HG03095 (cell line): ENCODE measurements around the gene OPCML.

Experiments
- ATAC-seq: cut with Tn5 transposase; IDR thresholded peaks from one replicate; pipeline ENCODE4 v1.9.1; 2021; ENCODE audit warnings: moderate library complexity; ENCODE audit not compliant: unreplicated experiment

Gene OPCML

DNA sequence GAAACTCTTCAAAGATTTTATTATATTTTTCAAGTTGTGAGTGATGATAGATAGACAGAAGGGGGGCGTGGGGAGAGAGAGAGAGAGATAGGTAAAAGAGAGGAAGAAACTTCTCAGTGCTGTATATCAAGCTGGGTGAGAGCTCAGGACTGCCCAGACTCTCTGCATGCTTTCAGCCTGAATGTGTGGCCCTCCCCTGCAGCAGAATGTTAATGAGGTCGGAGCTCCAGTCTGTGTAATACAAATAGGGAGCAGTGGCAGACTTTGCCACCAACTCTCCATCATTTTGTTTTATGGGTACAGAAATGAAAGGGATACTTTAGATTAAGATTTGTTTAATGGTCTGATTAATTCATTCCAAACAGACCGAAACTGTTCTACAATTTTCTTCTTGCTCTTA is 752.8 kb downstream of the OPCML start:
- ATAC-seq = no peak

DNA sequence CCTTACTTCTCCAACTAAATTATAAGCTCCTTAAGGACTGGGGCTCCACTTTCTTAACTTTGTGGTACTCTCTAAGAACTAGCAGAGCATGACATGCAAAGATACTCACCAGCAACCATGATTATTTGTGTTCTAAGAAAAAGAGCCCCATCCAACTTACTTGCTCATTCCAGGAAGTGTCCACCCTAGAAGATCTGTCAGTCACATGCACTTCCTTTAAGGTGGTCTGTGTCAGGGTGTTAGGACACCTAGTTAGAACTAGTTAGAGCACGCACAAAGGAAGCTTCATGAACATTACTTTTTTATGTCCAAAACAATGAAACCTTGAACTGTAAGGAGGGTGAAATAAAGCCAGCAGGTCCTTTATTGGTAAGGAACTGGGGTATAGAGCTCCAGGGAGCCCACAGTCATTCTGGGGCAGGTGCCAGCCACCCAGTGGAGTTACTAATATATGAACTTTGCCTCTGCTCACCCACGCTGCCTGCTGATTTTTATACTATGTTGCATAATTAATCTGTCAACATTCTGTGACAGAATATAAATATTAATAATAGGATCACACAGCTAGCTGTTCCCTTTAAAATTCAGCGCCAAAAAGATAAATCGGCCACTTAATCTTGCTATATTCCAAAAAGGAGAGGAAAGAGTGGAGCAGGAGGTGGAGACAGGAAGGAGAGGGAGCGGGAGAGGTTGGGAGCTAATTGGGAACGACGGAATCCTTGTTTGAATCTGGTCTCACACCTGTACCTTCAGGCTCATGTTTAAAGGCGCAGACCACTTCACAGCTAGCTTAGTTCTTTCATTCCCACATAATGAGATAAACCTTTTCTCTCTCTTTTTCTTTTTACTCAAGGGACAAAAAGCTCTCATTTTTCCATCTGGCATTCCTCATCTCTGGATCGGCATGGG is 755.0 kb downstream of the OPCML start:
- no peak for ATAC-seq

DNA sequence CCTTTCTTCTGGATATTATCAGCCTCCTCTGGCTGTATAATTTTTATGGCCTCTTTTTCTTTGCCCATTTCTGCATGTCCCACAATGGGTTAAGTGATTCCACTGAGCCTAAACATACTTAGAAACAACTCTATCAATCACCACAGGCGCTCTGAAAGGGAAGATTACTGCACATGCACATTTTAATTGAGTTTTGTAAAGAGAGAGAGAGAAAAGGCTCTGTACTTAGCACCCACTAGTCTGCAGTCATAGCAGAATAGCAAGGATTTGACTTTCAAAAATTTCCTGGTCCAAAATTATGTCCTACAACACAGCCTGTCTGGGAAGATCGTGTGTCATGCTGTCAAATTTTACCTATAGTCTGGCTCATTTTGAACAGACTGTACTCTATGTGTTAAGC is 758.5 kb downstream of the OPCML start:
- no peak for ATAC-seq

DNA sequence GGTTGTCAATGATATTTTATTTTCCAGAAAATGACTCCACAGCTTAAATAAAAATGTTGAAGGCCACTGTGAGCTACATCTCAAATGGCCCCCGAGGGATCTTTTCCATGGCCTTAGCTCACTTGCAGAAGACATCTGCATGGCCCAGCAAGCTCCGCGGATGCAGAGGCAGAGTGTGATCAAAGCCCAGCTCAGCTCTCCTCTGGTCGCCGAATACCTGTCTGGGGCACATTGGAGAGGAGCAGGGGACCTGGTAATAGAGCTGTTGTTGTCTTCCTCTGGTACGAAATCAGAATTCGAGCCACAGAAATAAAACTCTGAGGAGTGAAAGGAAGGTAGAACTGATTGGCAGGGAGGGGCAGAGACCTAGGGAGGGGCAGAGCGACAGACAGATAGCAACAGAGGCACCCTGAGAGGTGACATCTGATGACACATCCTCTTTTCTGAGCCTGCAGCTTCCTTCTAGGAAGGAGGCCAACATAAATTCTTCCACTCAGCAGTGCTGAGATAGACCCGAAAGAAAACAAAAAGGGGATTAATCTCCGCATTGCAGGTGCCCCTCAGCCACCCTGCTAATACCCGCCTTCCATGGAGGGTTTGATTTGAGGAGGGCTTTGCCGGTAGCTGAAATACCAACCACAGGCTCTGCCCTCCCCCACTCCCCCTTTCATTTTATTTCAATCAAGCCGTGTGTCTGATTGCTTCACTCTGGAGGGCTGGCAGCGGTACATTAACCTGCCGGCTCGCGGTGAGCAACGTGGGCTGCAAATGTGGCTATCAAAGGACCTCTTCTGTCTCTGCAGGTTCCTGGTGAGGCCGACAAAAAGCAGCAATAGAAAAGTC is 759.4 kb downstream of the OPCML start:
- ATAC-seq = no peak

DNA sequence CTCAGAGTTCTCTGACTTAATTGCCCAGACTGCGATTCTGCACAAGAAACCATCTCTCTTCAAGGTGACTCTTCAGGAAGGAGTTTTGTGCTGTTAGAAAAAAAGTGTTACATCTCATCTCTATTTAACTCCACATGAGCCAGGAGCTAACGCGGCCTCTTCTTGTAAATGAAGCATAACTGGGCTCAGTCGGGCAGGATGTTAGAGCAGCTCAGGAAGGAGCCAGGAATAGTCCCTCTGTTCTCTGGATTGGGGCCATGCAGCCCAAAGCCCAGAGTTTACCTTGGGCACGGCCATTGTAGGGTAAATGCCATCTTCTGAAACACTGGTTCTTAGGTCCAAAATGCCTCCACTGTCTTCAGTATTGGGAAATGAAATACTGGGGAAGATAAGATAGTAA is 760.6 kb downstream of the OPCML start:
- no peak for ATAC-seq

DNA sequence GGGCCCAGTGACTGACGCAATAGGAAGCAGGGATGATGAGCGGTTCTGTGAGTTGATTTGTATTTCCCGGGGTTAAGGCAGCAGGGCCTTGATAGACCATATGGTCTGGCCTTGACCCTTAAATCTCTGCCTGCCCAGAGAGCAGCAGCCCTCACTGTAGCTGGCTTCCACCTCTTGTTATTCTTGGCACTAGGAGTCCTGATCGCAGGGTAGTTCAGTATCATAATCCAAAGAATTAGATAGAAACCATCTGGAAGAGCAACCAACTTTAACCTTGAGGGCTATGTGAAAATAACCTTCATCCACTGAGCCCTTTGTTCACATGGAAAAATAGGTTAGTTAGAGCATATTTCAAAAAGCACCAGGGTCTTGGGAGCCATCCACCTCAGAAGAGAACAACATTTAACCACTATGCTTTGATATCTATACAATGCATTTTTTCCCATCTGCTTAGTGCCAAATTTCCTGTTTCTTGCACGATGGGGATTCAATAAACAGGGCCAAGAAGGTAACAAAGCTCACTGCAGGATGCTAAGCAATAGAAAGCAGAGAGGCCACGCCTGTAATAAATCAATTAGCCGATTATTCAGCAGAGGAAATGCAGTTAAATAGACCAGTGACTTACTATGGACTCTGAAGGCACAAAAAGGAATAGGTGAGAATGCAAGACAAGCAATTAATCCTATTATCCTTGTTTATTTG is 761.3 kb downstream of the OPCML start:
- ATAC-seq = no peak

DNA sequence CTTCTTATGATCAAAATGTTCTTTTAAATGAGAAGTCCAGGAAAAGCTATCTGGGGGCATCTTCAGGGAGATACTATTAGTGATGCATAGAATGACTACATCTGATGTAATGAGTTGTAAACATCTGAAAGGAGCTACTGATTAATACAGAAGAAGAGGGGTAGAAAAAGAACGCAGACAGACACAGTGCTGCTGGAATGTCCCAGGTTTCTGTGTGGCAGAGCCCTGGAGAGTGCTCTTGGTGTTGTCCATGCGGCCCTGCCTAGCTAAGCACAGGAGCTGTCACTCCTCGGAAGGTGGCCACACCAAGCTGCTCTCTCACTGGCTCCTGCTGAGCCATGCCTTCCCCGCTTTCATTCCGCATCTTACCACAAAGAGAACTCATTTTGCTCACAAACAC is 768.8 kb downstream of the OPCML start:
- no peak for ATAC-seq

DNA sequence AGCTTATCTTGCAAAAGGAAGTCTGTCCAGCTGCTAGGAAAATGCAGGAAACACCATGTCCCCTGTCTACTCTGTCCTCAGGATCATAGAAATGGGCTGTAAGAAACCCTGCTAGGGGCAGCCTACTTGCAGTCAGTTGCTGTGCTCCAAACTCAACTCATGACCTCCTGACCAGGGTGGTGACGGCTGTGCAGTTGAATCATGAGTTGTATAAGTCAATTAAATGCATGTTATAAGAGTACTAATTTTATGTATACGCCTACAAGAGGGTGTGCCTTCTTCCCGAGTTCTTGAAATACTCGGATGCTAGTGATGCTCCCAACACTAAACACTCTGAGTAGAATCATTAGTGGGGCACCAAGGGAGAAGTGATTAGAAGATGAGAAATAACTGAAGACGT is 776.4 kb downstream of the OPCML start:
- no peak for ATAC-seq

DNA sequence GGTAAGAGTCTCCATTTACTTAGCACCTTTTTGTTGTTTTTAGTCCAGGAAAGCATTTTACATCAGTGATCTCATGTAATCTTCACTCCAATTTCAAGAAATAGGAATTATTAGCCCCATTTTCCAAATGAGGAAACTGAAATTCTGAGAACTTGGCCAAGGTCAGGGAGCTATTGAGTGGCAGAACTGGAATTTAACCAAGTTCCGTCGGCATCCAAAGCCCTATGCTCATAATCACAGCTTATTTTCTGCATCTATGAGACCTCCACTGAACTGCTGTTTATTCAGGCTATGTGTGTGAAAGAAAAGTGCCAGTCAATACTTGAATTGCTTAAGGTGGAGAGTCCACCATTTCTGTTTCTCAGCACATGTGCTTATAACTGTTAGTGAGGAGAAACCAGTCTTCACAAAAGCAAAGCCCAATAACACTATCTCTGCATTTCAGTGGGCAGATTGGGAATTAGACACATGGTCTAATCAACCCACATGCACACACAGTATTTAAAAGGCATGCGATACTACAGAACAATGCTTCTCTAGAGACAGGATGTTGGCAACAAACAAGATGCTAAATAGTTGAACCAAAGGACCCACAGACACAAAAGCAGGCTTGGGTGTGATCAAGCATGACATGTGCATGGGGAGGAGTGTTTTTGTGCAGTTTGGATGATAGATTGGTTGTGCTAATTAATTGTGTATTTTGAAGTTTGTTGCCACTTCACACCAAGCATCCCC is 780.6 kb downstream of the OPCML start:
- no peak for ATAC-seq

DNA sequence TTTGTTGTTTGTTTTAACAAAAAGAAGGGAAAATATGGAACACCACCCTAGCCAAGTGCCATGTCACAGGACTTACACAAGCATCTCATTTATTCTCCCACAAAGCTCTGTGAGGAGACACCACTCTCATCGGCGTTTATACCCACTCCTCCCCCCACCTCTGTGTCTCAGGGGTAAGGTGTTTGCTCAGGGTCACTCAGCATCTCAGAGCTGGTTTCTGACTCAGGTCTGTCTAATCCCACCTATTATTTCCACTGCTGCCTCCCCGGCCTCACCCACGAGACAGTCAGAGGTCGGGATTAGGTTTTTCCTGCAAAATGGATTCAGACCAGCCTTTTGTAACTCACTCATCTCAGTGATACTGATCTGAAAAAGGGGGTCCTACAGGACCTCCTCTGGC is 786.0 kb downstream of the OPCML start:
- no peak for ATAC-seq

DNA sequence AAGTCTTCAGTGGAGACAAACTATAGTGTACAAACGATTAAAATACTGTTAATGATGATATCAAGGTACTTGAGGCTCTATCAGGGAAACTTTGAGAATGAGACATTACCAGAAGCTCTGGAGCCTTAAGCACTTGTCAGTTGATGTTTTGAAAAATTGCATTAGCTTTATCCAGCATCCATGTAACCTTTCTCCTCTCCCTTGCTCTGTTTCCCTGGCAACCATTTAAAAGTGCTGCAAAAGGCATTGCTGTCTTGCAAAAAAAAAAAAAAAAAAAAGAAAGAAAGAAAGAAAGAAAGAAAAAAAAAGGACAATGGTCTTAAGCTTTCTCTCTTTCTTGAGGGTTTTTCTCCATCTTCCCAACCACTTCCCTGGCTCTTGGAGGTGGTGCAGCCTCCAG is 787.0 kb downstream of the OPCML start:
- ATAC-seq = no peak

DNA sequence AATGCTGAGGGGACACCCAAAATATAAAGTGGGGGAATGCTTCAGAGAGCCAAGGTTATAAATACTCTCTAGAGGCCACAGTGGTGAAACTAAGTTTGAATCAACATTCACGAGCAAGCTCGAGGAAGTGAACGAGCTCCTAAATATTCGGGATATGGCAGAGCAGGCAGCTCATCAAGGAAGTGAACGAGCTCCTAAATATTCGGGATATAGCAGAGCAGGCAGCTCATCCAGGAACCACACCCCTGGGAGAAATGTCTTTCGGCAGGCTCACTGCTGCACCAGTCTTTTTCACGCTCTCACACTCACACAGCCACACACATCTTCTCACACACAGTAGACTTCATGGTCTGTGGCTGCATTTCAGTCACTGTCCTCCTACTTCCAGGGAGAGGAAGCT is 787.5 kb downstream of the OPCML start:
- ATAC-seq = no peak

DNA sequence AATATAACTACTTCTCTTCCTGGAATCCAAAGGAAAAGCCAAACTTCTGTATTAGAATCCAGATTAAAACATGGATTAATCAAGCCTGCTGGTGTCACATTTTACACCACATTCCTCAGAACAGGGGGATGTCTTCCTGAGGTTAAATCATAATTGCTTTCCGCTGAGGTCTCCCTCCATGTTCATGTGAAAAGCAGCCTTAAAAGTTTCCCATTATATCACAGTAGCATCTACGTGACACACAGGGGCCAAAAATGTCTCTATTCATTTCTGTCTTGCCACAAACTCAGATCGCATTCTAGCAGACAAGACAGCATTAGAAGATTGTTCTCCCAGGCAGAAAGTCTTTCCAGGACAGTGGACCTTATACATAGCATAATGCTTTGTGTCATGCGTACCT is 788.7 kb downstream of the OPCML start:
- no peak for ATAC-seq

DNA sequence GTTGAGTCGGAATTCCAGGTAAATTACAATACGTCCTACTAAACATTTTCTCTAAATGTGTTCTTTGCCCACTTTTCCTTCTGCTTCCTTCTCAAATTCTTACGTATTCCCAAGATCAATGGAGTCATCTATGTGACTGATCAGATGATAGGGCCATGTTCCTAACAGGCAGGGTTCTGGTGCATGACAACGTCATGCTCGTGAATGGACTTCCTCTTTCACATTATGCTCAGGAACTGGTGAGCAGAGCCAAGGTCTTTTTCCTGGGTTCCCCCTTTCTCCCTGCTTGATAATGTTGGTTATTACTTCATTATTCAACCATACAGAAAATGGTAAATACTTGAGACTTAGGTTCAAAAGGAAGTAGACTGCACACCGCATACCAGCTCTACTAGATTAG is 789.4 kb downstream of the OPCML start:
- ATAC-seq = no peak

DNA sequence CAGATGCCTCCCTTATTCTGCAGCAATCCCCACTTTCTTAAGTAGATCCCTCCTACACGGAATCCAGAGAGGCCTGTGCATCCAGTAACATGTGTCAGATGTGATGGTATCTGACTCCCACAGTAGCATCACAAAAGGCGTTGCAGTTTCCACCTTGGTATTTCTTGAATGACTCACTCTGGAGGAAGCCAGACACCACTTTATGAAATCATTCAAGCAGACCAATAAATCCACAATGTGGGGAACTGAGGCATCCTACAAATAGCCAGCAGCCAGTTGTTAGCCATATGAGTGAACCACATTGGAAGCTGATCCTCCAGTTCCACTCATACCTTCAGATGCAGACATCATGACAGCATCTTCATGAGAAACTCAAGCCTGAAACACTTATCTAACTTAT is 798.1 kb downstream of the OPCML start:
- no peak for ATAC-seq

DNA sequence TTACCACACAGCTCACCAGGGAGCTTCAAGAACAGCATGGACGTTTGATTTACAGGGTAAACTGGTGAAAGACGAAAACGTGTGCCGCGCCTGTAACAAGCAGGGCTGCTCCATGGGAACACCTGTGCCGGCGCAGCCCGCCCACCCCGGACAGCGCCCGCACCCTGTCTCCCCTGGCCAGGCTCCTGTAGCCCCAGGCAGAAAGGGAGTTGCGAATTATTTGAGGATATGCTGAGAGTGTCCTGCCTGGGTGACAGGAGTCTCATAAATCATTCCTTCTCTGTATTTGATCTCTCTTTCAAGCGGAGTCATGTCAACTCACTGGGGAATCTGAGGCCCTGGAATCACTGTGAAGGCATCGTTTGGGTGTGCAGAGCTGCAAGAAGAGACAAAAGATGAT is 804.3 kb downstream of the OPCML start:
- no peak for ATAC-seq

DNA sequence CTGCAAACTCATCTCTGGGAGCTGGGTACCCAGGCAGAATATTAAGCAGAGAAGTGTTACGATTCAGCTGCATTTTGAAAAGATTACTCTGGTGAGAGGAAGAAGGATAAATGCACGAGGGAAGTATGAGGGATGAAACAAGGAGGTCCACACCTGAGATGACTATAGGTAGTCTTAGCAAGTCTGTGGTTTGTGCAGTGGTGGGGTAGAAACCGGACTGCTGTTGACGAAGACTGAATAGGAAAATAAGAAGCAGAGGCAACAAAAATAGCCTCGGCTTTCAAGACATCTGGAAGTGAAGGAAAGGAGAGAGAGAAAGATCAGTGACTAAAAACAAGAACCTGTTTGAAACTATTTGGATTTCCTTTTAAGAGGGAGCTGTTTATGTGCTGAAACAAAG is 810.8 kb downstream of the OPCML start:
- ATAC-seq = no peak

DNA sequence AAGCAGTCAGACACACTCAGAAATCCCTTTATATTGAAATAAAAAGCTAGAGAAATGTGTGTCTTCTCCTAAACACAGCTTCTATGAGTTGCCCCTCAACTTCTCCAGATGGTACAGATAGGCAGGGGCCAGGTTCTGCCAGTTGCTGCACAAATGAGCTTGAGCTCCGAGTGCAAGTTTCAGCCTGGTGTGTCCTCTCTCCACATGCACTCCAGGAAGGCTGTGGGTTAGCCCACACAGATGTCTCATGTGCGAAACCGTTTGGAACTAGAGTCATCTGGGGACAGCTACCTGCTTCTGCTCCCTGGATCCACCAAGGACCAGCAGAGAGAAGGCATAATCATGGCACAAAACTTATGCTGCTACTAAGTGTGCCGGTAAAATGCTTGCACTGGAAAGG is 812.6 kb downstream of the OPCML start:
- ATAC-seq = no peak

DNA sequence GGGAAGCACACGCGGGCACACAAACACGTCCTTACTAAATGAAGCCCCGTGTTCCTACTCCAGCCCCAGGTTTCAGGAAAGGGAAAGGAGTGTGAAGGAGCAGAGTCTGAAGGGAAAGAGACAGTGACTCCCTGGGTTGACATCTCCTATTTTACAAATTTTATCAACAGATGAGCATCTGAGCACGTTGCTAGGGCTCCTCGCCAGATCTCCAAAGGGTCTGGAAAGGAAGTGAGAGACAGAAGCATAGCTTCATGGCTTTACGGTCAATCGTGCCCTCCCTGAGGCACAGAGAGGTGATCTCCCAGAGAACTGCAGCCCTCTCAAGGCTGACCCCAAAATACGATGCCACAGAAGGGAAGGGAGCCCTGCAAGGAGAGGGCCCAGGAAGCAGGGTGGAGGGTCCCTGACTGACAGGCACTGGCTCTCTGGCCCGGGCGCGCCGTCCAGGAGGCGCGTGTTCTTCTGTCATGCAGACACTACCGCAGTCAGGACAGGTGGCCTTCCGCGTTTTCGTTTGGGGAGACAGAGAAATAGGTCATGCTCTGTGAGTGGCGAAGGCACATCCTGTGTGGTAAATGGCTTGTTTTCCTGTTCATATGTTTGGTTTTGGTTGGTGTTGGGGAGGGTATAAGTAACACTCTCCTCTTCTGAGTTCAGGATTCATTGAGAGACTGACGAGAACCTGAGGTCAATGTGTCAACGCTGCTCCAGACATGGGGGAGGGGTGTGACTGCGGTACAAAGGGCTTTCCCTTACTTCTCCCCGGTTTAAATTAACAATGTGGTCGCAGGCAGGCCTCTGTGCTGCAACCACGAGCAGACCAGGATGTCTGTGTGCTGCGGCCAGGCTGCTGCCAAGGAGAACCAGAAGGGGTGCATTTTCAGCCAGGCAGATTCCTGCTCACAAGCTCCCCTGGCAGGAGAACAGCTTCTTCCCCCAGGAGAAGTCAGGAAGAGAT is 813.3 kb downstream of the OPCML start:
- no peak for ATAC-seq

DNA sequence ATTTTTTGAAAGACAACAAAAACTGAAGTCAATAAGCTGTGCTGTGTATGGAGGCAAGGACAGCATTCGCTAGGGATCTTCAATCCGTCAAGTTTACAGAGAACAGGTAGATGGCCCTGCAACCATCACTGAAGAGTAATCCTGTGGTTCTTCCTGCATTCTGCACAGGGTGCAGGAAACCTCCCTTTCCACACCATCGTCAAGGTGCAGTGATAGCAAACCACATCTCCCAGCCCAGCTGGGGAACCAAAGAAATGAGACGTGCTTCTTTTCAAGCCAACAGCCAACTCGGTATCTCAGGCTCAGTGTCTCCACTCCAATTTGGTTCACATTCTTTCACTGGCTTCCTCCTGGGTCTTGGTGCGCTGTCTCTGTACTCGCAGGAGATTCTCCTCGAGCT is 814.5 kb downstream of the OPCML start:
- no peak for ATAC-seq
